Spleen (tissue), 7 donors: ENCODE measurements around the gene STX4.

Experiments
- CTCF ChIP-seq, 11 experiments: fragments of 200-600 bp in 7 of 11; fragments of 450-650 bp in 4 of 11; sonication (generic) in 4 of 11; IDR thresholded peaks in 8 of 11; conservative IDR thresholded peaks in 3 of 11; 1 replicate in 7 of 11; 2 replicates in 4 of 11; pipeline versions ENCODE4 v1.4.0 to v1.8.0; 2016 to 2021; ENCODE audit warnings: antibody characterized with exemption in 11 of 11, inconsistent platforms in 4 of 11, mild to moderate bottlenecking in 1 of 11
- POLR2A ChIP-seq, 3 donors: fragments of 450-650 bp; IDR thresholded peaks; one replicate each; pipeline ENCODE4 v1.5.1; 2017; ENCODE audit warnings: antibody characterized with exemption in 3 of 3, mild to moderate bottlenecking in 1 of 3
- POLR2AphosphoS5 ChIP-seq, 3 donors: sonication (generic); formaldehyde crosslinking; IDR thresholded peaks; one replicate each; pipeline ENCODE4 v1.5.1; 2017; ENCODE audit warnings: antibody characterized with exemption in 3 of 3
- donor health status: DM: no; HTN: no; CAD: no; lungs with moderate emphysema.
- donor health status: DM: no; HTN: no; CAD: no.
- donor health status: DM: no; HTN: no; CAD: no.

DNA sequence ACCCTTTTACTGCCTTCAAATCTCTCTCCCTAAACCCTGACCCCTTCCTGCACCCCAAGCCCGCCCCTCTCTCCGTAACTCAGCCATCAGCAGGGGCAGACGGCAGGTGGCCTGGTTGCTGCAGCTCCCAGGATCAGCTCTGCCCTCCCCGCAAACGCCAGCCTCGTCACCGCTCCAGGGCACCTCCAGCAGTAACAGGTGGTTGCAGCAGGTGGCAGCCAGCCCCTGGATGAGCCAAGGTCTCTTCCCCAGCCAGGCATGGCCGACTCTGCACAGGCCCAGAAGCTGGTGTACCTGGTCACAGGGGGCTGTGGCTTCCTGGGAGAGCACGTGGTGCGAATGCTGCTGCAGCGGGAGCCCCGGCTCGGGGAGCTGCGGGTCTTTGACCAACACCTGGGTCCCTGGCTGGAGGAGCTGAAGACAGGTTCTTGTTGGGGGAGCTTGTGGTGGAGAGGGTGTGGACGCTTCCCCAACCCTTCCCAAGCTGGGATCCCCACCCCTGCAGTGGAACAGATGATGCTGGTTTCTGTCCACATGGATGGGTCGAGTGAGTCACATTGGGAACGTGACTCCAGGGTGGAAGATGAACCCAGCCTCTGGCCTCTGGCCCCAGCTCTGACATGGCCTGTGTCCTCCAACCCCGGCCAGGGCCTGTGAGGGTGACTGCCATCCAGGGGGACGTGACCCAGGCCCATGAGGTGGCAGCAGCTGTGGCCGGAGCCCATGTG is 47.8 kb upstream of the STX4 start:
- TF ChIP-seq CTCF (IDR thresholded peaks at IDR 0.05 in 8 of 11, conservative IDR thresholded peaks at IDR 0.05 in 3 of 11) (no peak), POLR2AphosphoS5 (IDR thresholded peaks at IDR 0.05) (no peak), POLR2A (IDR thresholded peaks at IDR 0.05) (no peak)
